Measurements from ENCODE around the gene TPRX2.
"Not testable (repeated sequence)": the region's sequence is repeated elsewhere in the genome, so short reads cannot be mapped to it uniquely, and the experiment has no call there.

The TPRX2 gene, protein sequence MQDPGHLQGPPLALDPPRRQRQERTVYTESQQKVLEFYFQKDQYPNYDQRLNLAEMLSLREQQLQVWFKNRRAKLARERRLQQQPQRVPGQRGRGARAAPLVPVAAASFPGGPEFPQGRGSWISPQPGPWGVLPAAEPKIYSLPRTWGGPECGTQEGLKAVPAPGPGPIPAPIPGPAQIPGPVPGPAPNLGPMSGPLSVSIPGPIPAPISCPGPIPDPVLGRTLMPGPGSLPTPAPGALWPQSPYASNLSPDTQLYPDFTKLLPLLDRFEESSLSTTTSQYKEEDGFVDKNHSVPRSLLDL

DNA sequence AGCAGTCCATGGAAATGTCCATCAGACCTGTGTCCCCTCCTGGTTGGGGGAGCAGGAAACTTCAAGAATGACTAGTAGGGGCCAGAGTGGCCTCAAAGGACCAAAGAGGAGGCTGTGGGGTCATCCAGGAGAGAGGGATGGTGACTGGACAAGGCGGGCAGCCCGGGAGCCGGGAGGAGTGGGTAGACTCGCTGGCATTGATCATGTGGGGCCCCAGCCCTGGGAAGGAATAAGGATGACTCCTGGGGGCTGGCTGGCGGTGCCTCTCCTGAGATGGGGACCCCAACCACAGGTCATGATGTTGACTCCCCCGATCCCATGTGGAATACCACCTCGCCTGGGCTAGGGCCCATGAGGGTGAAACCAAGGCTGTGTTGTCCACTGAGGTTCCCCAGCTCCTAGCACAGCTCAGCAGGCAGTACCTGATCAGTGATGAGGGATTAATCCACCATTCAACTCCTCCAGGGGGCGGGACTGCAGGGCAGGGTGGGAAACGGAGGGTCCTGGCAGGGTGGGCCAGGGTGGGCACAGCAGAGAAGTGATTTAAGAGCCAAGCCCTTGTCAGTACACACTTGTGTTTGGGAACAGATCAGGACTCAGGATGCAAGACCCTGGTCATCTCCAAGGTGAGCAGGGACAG lies at the start of gene TPRX2:
TPRX2 (plus strand) TSS at position 590 of the 640 bp plus-strand sequence; CDS start at position 602, 12 bp downstream.
- TF ChIP-seq, protein P1, sequence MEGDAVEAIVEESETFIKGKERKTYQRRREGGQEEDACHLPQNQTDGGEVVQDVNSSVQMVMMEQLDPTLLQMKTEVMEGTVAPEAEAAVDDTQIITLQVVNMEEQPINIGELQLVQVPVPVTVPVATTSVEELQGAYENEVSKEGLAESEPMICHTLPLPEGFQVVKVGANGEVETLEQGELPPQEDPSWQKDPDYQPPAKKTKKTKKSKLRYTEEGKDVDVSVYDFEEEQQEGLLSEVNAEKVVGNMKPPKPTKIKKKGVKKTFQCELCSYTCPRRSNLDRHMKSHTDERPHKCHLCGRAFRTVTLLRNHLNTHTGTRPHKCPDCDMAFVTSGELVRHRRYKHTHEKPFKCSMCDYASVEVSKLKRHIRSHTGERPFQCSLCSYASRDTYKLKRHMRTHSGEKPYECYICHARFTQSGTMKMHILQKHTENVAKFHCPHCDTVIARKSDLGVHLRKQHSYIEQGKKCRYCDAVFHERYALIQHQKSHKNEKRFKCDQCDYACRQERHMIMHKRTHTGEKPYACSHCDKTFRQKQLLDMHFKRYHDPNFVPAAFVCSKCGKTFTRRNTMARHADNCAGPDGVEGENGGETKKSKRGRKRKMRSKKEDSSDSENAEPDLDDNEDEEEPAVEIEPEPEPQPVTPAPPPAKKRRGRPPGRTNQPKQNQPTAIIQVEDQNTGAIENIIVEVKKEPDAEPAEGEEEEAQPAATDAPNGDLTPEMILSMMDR (IDR thresholded peaks at IDR 0.05): not testable (repeated sequence)

DNA sequence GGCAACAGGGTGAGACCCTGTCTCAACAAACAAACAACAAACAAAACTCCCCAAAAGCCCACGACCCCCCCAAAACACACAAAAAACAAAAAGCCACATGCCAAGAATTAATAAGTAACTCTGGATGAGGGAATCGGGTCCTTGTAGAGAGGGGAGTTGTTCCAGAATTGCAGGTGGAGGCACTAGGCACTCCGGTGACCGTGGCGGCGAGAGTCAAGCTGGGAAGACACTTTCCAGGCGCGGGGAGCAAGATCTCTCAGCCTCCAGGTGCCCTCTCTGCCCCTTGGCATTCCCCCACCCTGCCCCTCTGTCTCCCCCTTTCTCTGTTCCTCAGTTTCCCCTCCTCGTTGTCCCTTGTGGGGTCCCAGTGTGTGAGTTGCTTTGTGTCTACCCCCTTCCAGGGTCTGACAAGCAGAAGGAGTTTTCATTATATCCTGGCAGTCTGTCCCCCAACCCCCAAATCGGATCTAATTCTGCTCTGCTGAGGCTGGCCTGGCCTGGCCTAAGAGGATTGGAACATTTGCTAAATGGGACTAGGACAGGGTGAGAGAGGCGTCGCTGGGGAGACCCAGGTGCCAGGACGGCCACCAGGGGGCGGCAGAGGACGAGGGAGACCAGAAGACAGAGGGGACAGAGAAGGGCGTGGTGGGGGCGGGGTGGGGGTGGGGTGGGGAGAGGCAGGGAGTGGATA lies 45.6 kb upstream of the TPRX2 start:
- TF ChIP-seq, protein P1 (IDR thresholded peaks at IDR 0.05): peak; percentile 48

DNA sequence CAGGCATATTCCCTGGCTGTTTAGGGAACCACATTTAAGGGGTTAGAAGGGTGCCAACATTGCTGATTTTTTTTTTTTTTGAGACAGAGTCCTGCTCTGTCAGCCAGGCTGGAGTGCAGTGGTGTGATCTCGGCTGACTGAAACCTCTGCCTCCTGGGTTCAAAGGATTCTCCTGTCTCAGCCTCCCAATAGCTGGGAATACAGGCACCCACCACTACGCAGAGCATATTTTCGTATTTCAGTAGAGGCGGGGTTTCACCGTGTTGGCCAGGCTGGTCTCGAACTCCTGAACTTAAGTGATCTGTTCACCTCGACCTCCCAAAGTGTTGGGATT lies 45.1 kb upstream of the TPRX2 start:
- TF ChIP-seq, protein P1 (IDR thresholded peaks at IDR 0.05): no peak

DNA sequence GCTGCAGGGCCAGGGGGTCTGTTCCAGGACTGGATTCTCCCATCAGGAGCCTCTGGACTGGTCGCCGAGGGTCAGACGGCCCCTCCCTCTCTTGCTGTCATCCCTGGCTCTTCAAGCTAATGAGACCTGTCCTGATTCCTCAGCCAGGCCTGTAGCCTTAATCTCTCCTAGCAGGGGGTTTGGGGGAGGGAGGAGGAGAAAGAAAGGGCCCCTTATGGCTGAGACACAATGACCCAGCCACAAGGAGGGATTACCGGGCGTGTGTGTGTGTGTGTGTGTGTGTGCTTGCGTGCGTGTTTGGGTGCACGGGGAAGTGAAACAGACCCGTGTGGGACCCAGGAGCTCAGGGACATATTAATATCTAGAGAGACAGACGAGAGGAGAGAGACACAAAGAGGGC lies 39.2 kb upstream of the TPRX2 start:
- TF ChIP-seq, protein P1 (IDR thresholded peaks at IDR 0.05): no peak

DNA sequence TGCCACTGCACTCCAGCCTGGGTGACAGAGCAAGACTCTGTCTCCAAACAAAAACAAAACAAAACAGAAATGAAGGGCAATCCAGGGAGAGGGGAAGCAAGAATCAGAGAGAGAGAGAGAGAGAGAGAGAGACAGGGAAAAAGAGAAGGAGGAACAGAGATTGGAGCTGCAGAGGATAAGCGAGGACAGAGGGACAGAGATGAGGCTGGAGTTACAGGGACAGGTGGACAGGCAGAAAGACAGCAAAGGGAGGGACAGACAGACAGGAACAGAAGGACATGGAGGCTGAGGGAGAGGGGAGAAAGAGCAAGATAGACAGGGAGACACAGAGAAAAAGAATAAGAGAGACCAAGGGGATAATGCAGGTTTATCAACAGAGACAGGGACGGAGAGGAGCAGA lies 38.6 kb upstream of the TPRX2 start:
- TF ChIP-seq, protein P1 (IDR thresholded peaks at IDR 0.05): no peak

DNA sequence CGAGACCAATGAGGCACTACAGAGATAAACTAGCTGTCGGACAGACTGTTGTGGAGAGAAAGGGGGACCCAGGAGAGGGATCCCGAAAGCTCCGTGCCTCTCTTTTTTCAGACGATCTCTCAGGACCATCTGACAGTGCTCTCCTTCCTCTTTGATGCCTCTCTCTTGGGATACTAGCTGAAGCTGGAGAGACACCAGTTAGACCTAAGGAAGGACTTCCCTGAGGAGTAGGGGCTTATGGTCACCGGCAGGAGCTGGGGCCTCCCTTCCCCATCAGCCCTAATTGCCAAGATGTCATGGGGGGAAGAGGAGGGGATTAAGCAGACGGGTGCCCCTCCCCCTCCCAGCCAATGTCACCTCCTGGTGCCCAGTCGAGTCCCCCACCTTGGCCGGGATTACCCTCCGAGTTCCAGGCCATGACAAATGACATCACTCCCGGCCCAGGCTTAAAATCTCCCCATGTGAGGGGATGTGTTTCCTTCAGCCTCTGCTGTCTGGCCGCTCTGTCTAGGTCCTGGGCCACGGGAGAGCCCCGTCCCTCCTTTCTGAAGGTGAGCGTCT lies 37.5 kb upstream of the TPRX2 start, which contains the start of gene CRX:
CRX (plus strand) TSS at position 478 of the 561 bp plus-strand sequence. CDS start 12,507 bp downstream, outside the sequence.
- TF ChIP-seq, protein P1 (IDR thresholded peaks at IDR 0.05): no peak

DNA sequence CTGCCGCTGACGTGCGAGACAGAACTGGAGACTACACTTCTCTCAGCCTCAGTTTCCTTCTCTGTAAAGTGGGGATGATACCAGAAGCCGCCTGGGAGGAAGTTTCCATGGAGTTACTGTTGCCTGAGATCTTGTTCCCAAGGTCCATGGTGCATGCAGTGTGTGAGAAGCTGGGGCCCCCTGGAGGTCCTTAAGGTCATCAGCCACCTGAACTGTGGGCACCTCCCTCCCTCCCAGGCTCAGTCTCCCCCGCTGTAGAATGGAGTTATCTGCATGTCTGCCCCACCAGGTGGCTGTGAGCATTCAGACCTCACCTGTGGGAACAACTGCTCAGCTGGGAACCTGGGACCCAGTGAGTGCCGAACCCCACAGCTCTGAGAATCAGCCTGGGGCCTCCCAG lies 34.6 kb upstream of the TPRX2 start:
- TF ChIP-seq, protein P1 (IDR thresholded peaks at IDR 0.05): no peak
